Sigmoid colon (tissue), 4 donors: ENCODE data around the gene NOA1.

ENCODE experiments used
- CTCF ChIP-seq, 4 experiments: fragments of 450-650 bp in 3 of 4; fragments of 200-600 bp in 1 of 4; IDR thresholded peaks; one replicate each; pipeline ENCODE4 v1.5.1; 2016 to 2019; ENCODE audit warnings: antibody characterized with exemption in 4 of 4, mild to moderate bottlenecking in 3 of 4, moderate library complexity in 2 of 4
- POLR2A ChIP-seq, 2 donors: fragments of 450-650 bp; IDR thresholded peaks; one replicate each; pipeline ENCODE4 v1.6.1; 2016; ENCODE audit warnings: antibody characterized with exemption in 2 of 2, mild to moderate bottlenecking in 2 of 2, moderate library complexity in 2 of 2
- POLR2AphosphoS5 ChIP-seq, 4 donors: sonication (generic); formaldehyde crosslinking; IDR thresholded peaks; one replicate each; pipeline ENCODE4 v1.6.1; 2017; ENCODE audit warnings: antibody characterized with exemption in 4 of 4

DNA sequence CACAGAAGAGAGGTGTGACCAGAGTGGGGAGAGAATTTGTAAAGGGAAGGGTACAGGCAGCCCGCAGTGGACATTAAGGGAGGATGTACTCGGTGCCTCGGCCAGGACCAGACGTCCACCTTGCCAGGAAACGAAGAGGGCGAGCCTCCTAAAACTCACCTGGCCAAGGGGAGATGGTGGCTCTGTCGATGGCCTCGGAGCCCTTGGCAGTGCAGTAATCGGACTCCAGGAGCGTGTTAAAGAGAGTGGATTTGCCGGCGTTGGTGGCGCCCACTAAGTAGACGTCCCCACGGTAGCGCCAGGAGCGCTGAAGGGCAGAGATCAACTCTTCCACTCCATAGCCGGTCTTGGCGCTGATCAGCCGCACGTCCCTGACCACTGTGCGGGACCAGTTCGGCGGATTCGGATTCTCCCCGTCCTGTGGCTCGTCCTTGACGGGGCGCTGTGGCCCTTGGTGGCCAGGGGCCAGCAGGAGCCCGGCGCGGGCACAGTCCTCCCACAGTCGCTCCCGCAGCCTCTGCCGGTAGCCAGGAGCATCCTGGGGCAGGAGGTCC is 1.0 kb downstream of the NOA1 start:
- TF ChIP-seq POLR2AphosphoS5 (IDR thresholded peaks at IDR 0.05) (no peak), POLR2A (IDR thresholded peaks at IDR 0.05) (no peak), CTCF (IDR thresholded peaks at IDR 0.05) (no peak)
